Astrocyte of the cerebellum (primary cell): ENCODE results near the gene TSHZ2.

ENCODE experiments used
- DNase-seq: peaks from one replicate; pipeline ENCODE4 v3.0.0-alpha.2; 2011; ENCODE audit warnings: low read depth
- H3K4me3 ChIP-seq: 2 replicates; pipeline ENCODE4 v1.5.1; 2011; ENCODE audit warnings: mild to moderate bottlenecking, low read depth, low read length, moderate library complexity
- in situ Hi-C: cut with HindIII; loops from 2 replicates; pipeline ENCODE4 v1.10.0; 2017; ENCODE audit warnings: low sequenced_read_pairs
- TF ChIP-seq, protein P1 (sequence below): IDR thresholded peaks from 2 replicates; pipeline ENCODE4 v1.5.1; 2012; ENCODE audit warnings: low read length, low read depth, moderate library complexity, mild to moderate bottlenecking; ENCODE audit errors: missing control alignments

Gene TSHZ2

DNA sequence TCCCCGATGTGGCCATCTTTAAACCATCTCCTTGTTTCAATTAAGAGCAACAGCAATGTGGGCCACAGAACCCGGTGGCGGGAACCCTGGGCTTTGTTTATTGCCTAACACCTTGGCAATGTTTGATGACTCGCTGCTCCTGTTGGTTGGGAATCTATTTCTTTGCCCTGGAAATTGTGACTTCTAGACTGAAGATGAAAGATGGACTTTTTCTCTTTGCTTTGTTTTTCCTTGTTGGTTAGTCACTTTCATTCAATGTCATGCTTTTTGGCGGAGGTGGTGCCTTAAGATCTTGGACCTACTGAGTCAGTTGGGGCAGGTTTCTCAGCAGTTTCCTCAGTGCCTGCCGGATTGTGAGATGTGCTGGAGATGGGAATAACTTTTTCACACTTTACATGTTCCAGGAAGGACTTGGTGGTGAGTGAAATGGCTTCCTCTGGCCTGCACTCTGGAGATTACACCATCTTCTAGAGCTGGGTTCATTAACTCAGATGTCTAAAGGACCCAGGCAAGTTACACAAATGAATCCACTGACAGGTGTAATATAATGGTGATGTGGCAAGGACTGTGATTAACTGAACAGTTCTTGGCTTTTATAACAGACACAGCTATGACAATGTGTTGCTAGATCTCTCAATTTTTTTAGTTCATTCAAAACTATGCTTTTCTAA is 56.3 kb downstream of the TSHZ2 start:
- no peak for DNase-seq
- TF ChIP-seq, protein P1, sequence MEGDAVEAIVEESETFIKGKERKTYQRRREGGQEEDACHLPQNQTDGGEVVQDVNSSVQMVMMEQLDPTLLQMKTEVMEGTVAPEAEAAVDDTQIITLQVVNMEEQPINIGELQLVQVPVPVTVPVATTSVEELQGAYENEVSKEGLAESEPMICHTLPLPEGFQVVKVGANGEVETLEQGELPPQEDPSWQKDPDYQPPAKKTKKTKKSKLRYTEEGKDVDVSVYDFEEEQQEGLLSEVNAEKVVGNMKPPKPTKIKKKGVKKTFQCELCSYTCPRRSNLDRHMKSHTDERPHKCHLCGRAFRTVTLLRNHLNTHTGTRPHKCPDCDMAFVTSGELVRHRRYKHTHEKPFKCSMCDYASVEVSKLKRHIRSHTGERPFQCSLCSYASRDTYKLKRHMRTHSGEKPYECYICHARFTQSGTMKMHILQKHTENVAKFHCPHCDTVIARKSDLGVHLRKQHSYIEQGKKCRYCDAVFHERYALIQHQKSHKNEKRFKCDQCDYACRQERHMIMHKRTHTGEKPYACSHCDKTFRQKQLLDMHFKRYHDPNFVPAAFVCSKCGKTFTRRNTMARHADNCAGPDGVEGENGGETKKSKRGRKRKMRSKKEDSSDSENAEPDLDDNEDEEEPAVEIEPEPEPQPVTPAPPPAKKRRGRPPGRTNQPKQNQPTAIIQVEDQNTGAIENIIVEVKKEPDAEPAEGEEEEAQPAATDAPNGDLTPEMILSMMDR: no peak
- no peak overlapping the region for H3K4me3 ChIP-seq
- in situ Hi-C loops: no loop called here

DNA sequence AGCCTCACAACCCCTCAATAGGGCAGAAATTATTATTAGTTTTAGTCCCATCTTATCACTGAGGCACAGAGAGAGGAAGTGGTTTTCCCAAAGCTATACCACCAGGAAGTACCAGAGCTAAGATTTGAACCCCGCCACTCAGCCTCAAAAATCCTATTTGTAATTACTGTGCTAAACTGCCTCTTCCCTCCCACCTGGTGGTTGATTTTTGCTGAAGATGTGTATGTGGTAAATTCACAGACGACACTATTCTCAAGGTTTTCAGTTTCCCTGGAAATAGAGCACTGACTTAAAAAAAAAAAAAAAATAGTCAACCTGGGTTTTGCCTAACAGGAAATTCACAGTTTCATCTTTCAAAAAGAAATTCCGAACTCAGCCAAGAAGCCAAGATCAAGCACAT is 57.9 kb downstream of the TSHZ2 start:
- H3K4me3 ChIP-seq: no peak overlapping the region
- TF ChIP-seq, protein P1: no peak
- in situ Hi-C loops: no loop called here
- DNase-seq: no peak

DNA sequence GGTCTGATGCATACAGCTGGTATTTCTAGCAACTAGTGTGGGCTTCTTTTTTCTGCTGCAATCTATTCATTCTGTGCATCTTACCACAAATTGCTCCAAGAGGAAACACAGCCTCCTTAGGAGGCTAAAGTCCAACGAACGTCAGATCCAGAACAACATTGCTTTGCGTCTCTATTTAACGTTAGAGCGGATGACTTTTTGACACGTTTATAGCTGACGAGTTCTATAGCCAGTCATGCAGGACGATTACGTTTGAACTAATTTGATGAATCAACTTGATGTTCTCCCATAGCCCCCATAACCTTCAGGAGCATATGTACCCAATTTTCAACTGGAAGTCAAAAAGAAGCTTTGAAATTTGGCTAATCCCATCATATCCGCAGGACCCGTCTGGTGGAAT is 59.9 kb downstream of the TSHZ2 start:
- in situ Hi-C loops: no loop called here
- TF ChIP-seq, protein P1: no peak
- H3K4me3 ChIP-seq: no peak overlapping the region
- no peak for DNase-seq

DNA sequence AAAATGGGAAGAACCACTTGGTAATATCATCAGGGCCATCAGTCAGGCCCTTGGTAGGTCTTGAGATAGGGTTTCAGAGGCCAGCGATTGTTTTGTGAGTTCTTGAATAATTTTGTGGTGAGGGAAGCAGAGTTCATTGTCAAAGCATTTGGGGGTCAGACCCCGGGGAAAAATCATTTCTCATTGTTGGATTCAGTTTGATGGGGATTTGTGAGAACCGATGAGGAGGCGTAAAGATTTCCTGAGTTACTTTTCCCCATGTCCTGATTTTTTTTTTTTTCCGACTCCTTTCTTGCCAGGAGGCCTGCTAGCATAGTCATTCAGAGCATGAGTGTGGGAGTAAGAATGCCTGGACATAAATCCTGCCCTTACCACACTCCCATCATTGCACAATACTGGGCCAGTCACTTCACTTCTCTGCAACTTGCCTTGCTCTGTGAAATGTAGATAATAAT is 60.3 kb downstream of the TSHZ2 start:
- in situ Hi-C loops: no loop called here
- TF ChIP-seq, protein P1: no peak
- no peak for DNase-seq
- no peak overlapping the region for H3K4me3 ChIP-seq

DNA sequence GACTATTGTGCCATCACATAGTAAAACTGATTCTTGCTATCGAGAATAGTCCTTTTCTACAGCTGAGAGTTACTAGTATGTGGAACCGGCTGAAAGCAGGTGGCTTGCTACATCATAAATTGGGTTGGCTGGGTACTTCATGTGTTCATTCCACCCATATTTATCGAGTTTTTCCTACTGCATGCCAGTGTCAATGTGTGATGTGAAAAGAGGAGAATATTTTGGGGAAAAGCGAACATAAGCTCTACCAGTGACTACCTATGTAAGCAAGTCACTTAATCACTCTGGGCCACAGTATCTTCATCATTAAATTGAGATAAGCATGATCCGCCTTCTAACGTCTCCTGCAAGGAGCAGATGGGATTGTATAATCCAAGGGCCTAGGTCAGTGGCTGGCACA is 61.0 kb downstream of the TSHZ2 start:
- TF ChIP-seq, protein P1: no peak

DNA sequence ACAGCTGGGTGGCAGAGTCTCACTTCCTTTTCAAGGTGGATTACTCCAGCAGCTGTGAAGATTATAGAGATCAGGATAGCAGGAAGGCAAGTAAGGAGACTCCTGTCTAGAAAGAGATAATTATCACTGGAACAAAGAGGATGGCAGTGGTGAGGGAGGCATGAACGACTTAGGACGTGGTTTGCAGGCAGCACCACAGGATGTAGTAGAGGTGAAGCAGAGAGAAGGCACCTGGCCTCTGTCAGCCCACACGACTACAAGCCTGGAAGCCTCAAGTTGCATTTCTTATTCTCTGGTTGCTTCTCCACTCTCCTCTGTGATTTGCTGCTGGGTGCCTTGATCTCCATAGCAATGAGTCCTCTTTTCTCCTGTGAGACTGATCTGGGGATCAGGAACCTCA is 62.7 kb downstream of the TSHZ2 start:
- in situ Hi-C loops: no loop called here
- H3K4me3 ChIP-seq: no peak overlapping the region
- TF ChIP-seq, protein P1: no peak
- no peak for DNase-seq

More for the DNA sequence above, 61.0 kb downstream of the TSHZ2 start:
- in situ Hi-C loops: no loop called here
- no peak overlapping the region for H3K4me3 ChIP-seq
- DNase-seq: no peak
